Hepatocyte (in vitro differentiated cells): ENCODE measurements around the gene DNM3.

Source experiments
- EZH2phosphoT487 ChIP-seq: fragments of 200-600 bp; sonication (generic); IDR thresholded peaks from one replicate; pipeline ENCODE4 v1.6.1; 2018; ENCODE audit warnings: antibody characterized with exemption, mild to moderate bottlenecking, low read depth, moderate library complexity; ENCODE audit not compliant: unreplicated experiment, severe bottlenecking
- TF ChIP-seq, protein P1 (sequence below): fragments of 200-600 bp; sonication (generic); IDR thresholded peaks from 2 replicates; pipeline ENCODE4 v1.5.1; 2016; ENCODE audit warnings: antibody characterized with exemption, mild to moderate bottlenecking; ENCODE audit not compliant: poor library complexity

DNA sequence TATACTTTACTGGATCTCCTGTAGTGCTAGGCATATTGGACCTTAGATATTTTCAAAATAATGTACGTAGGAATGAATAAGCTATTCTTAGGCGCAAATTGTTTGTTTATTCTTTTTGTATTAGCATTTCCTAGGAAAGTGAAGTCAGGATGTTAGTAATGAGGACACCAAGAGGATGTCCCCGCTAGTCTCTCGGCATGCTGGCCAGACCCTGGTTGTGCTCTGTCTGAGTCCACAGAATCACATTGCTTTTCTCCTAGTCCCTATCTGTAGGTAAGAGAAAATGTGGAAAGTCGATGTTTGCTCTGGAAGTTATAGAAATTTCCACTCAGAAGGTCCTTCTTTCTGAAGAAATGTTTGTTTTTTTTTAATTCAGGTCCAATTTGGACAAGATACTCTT, 31.1 kb downstream of the DNM3 start:
- TF ChIP-seq, protein P1, sequence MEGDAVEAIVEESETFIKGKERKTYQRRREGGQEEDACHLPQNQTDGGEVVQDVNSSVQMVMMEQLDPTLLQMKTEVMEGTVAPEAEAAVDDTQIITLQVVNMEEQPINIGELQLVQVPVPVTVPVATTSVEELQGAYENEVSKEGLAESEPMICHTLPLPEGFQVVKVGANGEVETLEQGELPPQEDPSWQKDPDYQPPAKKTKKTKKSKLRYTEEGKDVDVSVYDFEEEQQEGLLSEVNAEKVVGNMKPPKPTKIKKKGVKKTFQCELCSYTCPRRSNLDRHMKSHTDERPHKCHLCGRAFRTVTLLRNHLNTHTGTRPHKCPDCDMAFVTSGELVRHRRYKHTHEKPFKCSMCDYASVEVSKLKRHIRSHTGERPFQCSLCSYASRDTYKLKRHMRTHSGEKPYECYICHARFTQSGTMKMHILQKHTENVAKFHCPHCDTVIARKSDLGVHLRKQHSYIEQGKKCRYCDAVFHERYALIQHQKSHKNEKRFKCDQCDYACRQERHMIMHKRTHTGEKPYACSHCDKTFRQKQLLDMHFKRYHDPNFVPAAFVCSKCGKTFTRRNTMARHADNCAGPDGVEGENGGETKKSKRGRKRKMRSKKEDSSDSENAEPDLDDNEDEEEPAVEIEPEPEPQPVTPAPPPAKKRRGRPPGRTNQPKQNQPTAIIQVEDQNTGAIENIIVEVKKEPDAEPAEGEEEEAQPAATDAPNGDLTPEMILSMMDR, result no peak
- TF ChIP-seq EZH2phosphoT487, result no peak
